GM12878 (cell line): ENCODE data around the gene CCDC110.

Source experiments
- BHLHE40 ChIP-seq, 2 experiments: fragments of 450-650 bp in 1 of 2; IDR thresholded peaks; 2 replicates each; pipeline ENCODE4 v1.6.1; 2011 to 2017; ENCODE audit warnings: low read depth in 2 of 2, borderline replicate concordance in 1 of 2, improper control_type of control experiment in 1 of 2, low read length in 1 of 2, mild to moderate bottlenecking in 1 of 2
- CHD2 ChIP-seq: IDR thresholded peaks from 2 replicates; pipeline ENCODE4 v1.6.1; 2011; ENCODE audit warnings: low read depth, low read length, improper control_type of control experiment, borderline replicate concordance
- CREB1 ChIP-seq: IDR thresholded peaks from 2 replicates; pipeline ENCODE4 v1.6.1; 2012; ENCODE audit warnings: low read depth, mild to moderate bottlenecking, inconsistent platforms
- EP300 ChIP-seq, 2 experiments: fragments of 150-350 bp in 1 of 2; IDR thresholded peaks; 2 replicates each; pipeline ENCODE4 v1.6.1; 2011 to 2012; ENCODE audit warnings: low read depth in 2 of 2, low read length in 2 of 2, borderline replicate concordance in 1 of 2, improper control_type of control experiment in 1 of 2, inconsistent platforms in 1 of 2; ENCODE audit not compliant: control insufficient read depth in 1 of 2

GRCh38 chr4:185404031-185404430, 67.5 kb downstream of the CCDC110 start:
- TF ChIP-seq EP300 (IDR thresholded peaks at IDR 0.05; ENCODE audit: borderline replicate concordance in 1 of 2, control insufficient read depth in 1 of 2, low read depth in 2 of 2, low read length in 2 of 2) (no peak), CREB1 (no peak), BHLHE40 (IDR thresholded peaks at IDR 0.05; ENCODE audit: borderline replicate concordance in 1 of 2, low read depth in 2 of 2, low read length in 1 of 2) (no peak), CHD2 (no peak)
